Endothelial cell of umbilical vein (primary cell): ENCODE results near the gene BBC3. TPM values are rescaled to one million over a fixed set of nuclear protein-coding genes. Genes with fewer than 3 reads are reported as not detected.

Source experiments
- Bru-seq: library from RNA; stranded (reverse); fragments of 400-500 nt; gene quantifications from one replicate; lab custom pipeline; 2021; lab: Mats Ljungman, UMichigan
- BruChase-seq, 2 experiments: library from RNA; stranded (reverse); fragments of 400-500 nt; gene quantifications; one replicate each; lab custom pipeline; 2021; lab: Mats Ljungman, UMichigan
- BruUV-seq: library from RNA; stranded (reverse); fragments of 400-500 nt; replicated peaks from 2 replicates; lab custom pipeline; 2021; lab: Mats Ljungman, UMichigan
- CTCF ChIA-PET: fragments of 300-600, 350-600 bp; sonication (Branson Sonifier 250); formaldehyde crosslinking; loops from one replicate; lab custom pipeline; 2021; ENCODE audit warnings: antibody characterized with exemption, inconsistent platforms; lab: Charles Lee
- POLR2A ChIA-PET: fragments of 300-600, 350-600 bp; sonication (Branson Sonifier 250); formaldehyde crosslinking; loops from one replicate; lab custom pipeline; 2021; ENCODE audit warnings: antibody characterized with exemption, inconsistent platforms; lab: Charles Lee
- DNase-seq: peaks from one replicate; pipeline ENCODE4 v3.0.0-alpha.2; 2011; ENCODE audit warnings: low read depth, low spot score
- FAIRE-seq: peaks from 2 replicates; lab custom pipeline; 2011; peaks lifted over from hg19 to GRCh38; lab: Jason Lieb, UNC
- H2AFZ ChIP-seq: 2 replicates; pipeline ENCODE4 v1.6.0; 2012; ENCODE audit warnings: low read depth, low read length, control low read depth, inconsistent platforms
- H3K27ac ChIP-seq: 2 replicates; pipeline ENCODE4 v1.5.1; 2011; ENCODE audit warnings: low read depth, mild to moderate bottlenecking, control low read depth, low read length, moderate library complexity; ENCODE audit not compliant: insufficient read depth
- H3K27me3 ChIP-seq, 2 experiments: 2 replicates each; pipeline versions ENCODE4 v1.6.0 to v1.6.1; 2011; ENCODE audit warnings: low read length in 2 of 2, mixed read lengths in 1 of 2; ENCODE audit not compliant: control insufficient read depth in 2 of 2, insufficient read depth in 2 of 2
- H3K36me3 ChIP-seq, 2 experiments: 2 replicates in 1 of 2; 3 replicates in 1 of 2; pipeline ENCODE4 v1.5.1; 2011; ENCODE audit warnings: low read length in 2 of 2, mild to moderate bottlenecking in 1 of 2, moderate library complexity in 1 of 2; ENCODE audit not compliant: control insufficient read depth in 2 of 2, insufficient read depth in 2 of 2; ENCODE audit errors: extremely low read depth in 1 of 2
- H3K4me1 ChIP-seq: 3 replicates; pipeline ENCODE4 v1.5.1; 2011; ENCODE audit warnings: mild to moderate bottlenecking, low read length; ENCODE audit not compliant: control insufficient read depth, insufficient read depth; ENCODE audit errors: extremely low read depth
- H3K4me2 ChIP-seq: 2 replicates; pipeline ENCODE4 v1.6.1; 2011; ENCODE audit warnings: low read length, control low read depth, mixed read lengths; ENCODE audit not compliant: insufficient read depth
- H3K4me3 ChIP-seq, 3 experiments: fragments of 200-600 bp in 1 of 3; sonication (generic), shearing (Covaris generic) in 1 of 3; replicated peaks in 1 of 3; 2 replicates each; pipeline ENCODE4 v1.5.1; 2011 to 2016; ENCODE audit warnings: control low read depth in 3 of 3, low read length in 3 of 3, mild to moderate bottlenecking in 2 of 3, inconsistent platforms in 1 of 3, low read depth in 1 of 3, moderate library complexity in 1 of 3; ENCODE audit not compliant: insufficient read depth in 1 of 3
- H3K79me2 ChIP-seq: 2 replicates; pipeline ENCODE4 v1.6.0; 2012; ENCODE audit warnings: low read length, inconsistent platforms; ENCODE audit not compliant: control insufficient read depth, insufficient read depth
- H3K9ac ChIP-seq: replicated peaks from 2 replicates; pipeline ENCODE3; 2011; ENCODE audit warnings: low read length, control low read depth; ENCODE audit not compliant: insufficient read depth; ENCODE audit errors: extremely low read depth
- H3K9me1 ChIP-seq: replicated peaks from 3 replicates; pipeline ENCODE4 v1.6.0; 2011; ENCODE audit warnings: mild to moderate bottlenecking, low read length; ENCODE audit not compliant: control insufficient read depth, insufficient read depth; ENCODE audit errors: extremely low read depth
- H3K9me3 ChIP-seq: replicated peaks from 2 replicates; pipeline ENCODE4 v1.5.1; 2012; ENCODE audit warnings: low read length, inconsistent platforms; ENCODE audit not compliant: control insufficient read depth, insufficient read depth
- H4K20me1 ChIP-seq: replicated peaks from 2 replicates; pipeline ENCODE3; 2011; ENCODE audit warnings: mild to moderate bottlenecking, low read length; ENCODE audit not compliant: control insufficient read depth, insufficient read depth; ENCODE audit errors: extremely low read depth
- EZH2 ChIP-seq: IDR thresholded peaks from 2 replicates; pipeline ENCODE4 v1.6.1; 2012; ENCODE audit warnings: borderline replicate concordance, low read depth, mild to moderate bottlenecking, moderate library complexity, low read length, inconsistent platforms; ENCODE audit not compliant: severe bottlenecking
- FOS ChIP-seq: IDR thresholded peaks from 2 replicates; pipeline ENCODE4 v1.6.1; 2011; ENCODE audit warnings: mild to moderate bottlenecking, low read length, moderate library complexity, borderline replicate concordance; ENCODE audit not compliant: insufficient read depth
- GATA2 ChIP-seq: IDR thresholded peaks from 2 replicates; pipeline ENCODE4 v1.7.0; 2011; ENCODE audit warnings: low read depth, mild to moderate bottlenecking, moderate library complexity, mixed read lengths, low read length; ENCODE audit not compliant: insufficient read length, insufficient read depth
- JUN ChIP-seq: IDR thresholded peaks from 2 replicates; pipeline ENCODE4 v1.6.1; 2011; ENCODE audit warnings: borderline replicate concordance, low read depth; ENCODE audit not compliant: insufficient read length, insufficient read depth
- MYC ChIP-seq: IDR thresholded peaks from one replicate; pipeline ENCODE4 v1.6.1; 2011; ENCODE audit warnings: mild to moderate bottlenecking, low read depth, low read length
- POLR2A ChIP-seq: IDR thresholded peaks from 2 replicates; pipeline ENCODE4 v1.6.1; 2012; ENCODE audit warnings: low read depth, mild to moderate bottlenecking, control low read depth, low read length
- POLR2AphosphoS5 ChIP-seq: IDR thresholded peaks from 2 replicates; pipeline ENCODE4 v1.6.1; 2012; ENCODE audit warnings: low read depth, mild to moderate bottlenecking, control low read depth, low read length, moderate library complexity; ENCODE audit not compliant: insufficient read depth
- dilution Hi-C: fragments of 300-500 bp; cut with MboI; formaldehyde crosslinking; loops from one replicate; pipeline ENCODE4 v1.15.0; 2019; ENCODE audit warnings: low sequenced_read_pairs; ENCODE audit not compliant: extremely low pct_ligation_motif_present
- intact Hi-C: fragments of 100-400 bp; cut with micrococcal nuclease; formaldehyde crosslinking; loops from one replicate; pipeline ENCODE4 v1.10.0; 2022
- long read RNA-seq: library from polyadenylated mRNA; stranded (forward); transcript quantifications from one replicate; pipeline ENCODE4 v2.0.0, GENCODE V29; 2021
- polyA minus RNA-seq, 3 experiments: library from RNA; depleted of rRNA, polyadenylated mRNA; stranded (reverse); fragments of >200 nt; gene quantifications; 1 replicate in 1 of 3; 2 replicates in 2 of 3; pipeline ENCODE4 v1.2.3, GENCODE V29; 2011
- polyA plus RNA-seq, 4 experiments: library from polyadenylated mRNA; depleted of rRNA in 3 of 4; stranded (reverse) in 3 of 4; unstranded in 1 of 4; fragments of >200 nt; gene quantifications; 2 replicates each; pipeline versions ENCODE4 v1.2.1 to v1.2.3, GENCODE V29; 2011 to 2012; ENCODE audit warnings: missing spikeins in 1 of 4
- total RNA-seq: library from RNA; stranded (reverse); gene quantifications from 2 replicates; pipeline ENCODE4 v1.2.3, GENCODE V29; 2021
- TF ChIP-seq, protein P1 (sequence below): IDR thresholded peaks from 2 replicates; pipeline ENCODE4 v1.6.1; 2011; ENCODE audit not compliant: insufficient read depth, insufficient read length
- TF ChIP-seq, protein P2 (sequence below), 2 donors: IDR thresholded peaks; 1 replicate in 1 of 2; 2 replicates in 1 of 2; pipeline ENCODE4 v1.5.1; 2011; ENCODE audit warnings: low read length in 2 of 2, mild to moderate bottlenecking in 2 of 2, moderate library complexity in 2 of 2, control low read depth in 1 of 2, inconsistent platforms in 1 of 2, low read depth in 1 of 2; ENCODE audit not compliant: insufficient read depth in 1 of 2; ENCODE audit errors: extremely low read depth in 1 of 2

BBC3 gene, protein sequence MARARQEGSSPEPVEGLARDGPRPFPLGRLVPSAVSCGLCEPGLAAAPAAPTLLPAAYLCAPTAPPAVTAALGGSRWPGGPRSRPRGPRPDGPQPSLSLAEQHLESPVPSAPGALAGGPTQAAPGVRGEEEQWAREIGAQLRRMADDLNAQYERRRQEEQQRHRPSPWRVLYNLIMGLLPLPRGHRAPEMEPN
- total RNA-seq (27.6 and 35.7 TPM in 2 replicates), polyA plus RNA-seq (11.3 and 15.8 TPM in 2 replicates), polyA minus RNA-seq (4.9 and 8.2 TPM in 2 replicates), Bru-seq, nascent RNA (percentile 57 among the genes with signal in this experiment), BruChase-seq, experiment 1, labeled RNA remaining after a 6-hour chase (percentile 82 among the genes with signal in this experiment), BruChase-seq, experiment 2, labeled RNA remaining after a 2-hour chase (percentile 71 among the genes with signal in this experiment)
- 5.6 and 9.7 TPM in 2 replicates for polyA plus RNA-seq (2011; cell fraction: cytosol; rRNA removed)
- polyA plus RNA-seq (2011; cell fraction: nucleus; rRNA removed) = 16.7 and 16.8 TPM in 2 replicates
- 9.7 and 16.2 TPM in 2 replicates for polyA plus RNA-seq (2012)
- polyA minus RNA-seq (2011; cell fraction: cytosol; rRNA and poly(A)+ RNA removed) = 5.2 TPM
- 5.9 and 8.8 TPM in 2 replicates for polyA minus RNA-seq (2011; cell fraction: nucleus; rRNA and poly(A)+ RNA removed)
- long read RNA-seq, transcript BBC3-206 (1 exons, 1,747 nt) = major isoform, 13 of 23 reads
- long read RNA-seq, partial matches to known transcripts = 2 of 23 reads
- long read RNA-seq, other reads (novel, unspliced or antisense) = 7 of 23 reads

DNA sequence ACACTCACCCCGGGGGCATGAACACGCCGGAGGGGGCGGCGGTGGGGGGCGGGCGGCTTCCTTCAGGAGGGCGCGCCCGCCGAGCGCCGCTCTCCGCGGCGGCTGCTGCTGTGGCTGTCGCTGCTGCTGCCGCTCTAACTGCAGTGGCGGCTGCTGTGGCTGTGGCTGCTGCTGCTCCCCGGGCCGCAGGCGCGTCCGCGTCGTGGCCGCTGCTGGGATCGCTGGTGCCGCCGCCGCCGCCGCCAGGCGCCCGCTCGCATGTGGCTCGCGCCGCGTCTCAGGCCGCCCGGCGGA, at the start of gene BBC3:
TSS of gene BBC3 (minus strand) at position 279 of the 294 bp plus-strand sequence. CDS start 2,768 bp downstream, outside the sequence.
- H3K9me3 ChIP-seq = no peaks in the 10 kb centered on the region
- FAIRE-seq = no peak
- POLR2A ChIA-PET = no interaction called here
- no peaks in the 10 kb centered on the region for H3K27me3 ChIP-seq
- peaks cover 9% of the 10 kb centered on the region for H3K79me2 ChIP-seq
- CTCF ChIA-PET = no interaction called here
- peak within 1 kb of the TSS; percentile 16 for H2AFZ ChIP-seq
- H3K9ac ChIP-seq = peak within 1 kb of the TSS; percentile 64
- TF ChIP-seq GATA2 (no peak), JUN (no peak), EZH2 (no peak), POLR2AphosphoS5 (no peak), FOS (no peak), POLR2A (no peak), MYC (no peak)
- TF ChIP-seq, protein P1, sequence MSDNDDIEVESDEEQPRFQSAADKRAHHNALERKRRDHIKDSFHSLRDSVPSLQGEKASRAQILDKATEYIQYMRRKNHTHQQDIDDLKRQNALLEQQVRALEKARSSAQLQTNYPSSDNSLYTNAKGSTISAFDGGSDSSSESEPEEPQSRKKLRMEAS = no peak
- TF ChIP-seq, protein P2, sequence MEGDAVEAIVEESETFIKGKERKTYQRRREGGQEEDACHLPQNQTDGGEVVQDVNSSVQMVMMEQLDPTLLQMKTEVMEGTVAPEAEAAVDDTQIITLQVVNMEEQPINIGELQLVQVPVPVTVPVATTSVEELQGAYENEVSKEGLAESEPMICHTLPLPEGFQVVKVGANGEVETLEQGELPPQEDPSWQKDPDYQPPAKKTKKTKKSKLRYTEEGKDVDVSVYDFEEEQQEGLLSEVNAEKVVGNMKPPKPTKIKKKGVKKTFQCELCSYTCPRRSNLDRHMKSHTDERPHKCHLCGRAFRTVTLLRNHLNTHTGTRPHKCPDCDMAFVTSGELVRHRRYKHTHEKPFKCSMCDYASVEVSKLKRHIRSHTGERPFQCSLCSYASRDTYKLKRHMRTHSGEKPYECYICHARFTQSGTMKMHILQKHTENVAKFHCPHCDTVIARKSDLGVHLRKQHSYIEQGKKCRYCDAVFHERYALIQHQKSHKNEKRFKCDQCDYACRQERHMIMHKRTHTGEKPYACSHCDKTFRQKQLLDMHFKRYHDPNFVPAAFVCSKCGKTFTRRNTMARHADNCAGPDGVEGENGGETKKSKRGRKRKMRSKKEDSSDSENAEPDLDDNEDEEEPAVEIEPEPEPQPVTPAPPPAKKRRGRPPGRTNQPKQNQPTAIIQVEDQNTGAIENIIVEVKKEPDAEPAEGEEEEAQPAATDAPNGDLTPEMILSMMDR (IDR thresholded peaks at IDR 0.05; ENCODE audit: extremely low read depth in 1 of 2, insufficient read depth in 1 of 2, low read depth in 1 of 2, low read length in 2 of 2) = no peak
- peak within 1 kb of the TSS; percentile 56 for H3K27ac ChIP-seq
- H4K20me1 ChIP-seq = no peaks in the 10 kb centered on the region
- dilution Hi-C loops = no loop called here
- H3K4me3 ChIP-seq = peak within 1 kb of the TSS; percentile 55 to 93 (median 70)
- DNase-seq = no peak
- H3K4me1 ChIP-seq = peaks cover 32% of the 10 kb centered on the region
- H3K4me2 ChIP-seq = peak within 1 kb of the TSS; percentile 57
- intact Hi-C loops = no loop called here
- H3K9me1 ChIP-seq = no peaks in the 10 kb centered on the region
- H3K36me3 ChIP-seq = no peaks in the 10 kb centered on the region
- BruUV-seq = no TSS peak
